Measurements from ENCODE around the gene CACNA2D3.

GRCh38 chr3:54171951-54172350 lies 49.6 kb downstream of the CACNA2D3 start:
- TF ChIP-seq GATA3 (IDR thresholded peaks at IDR 0.05; ENCODE audit: low read depth, low read length), result no peak
- TF ChIP-seq GATA2 (IDR thresholded peaks at IDR 0.05; ENCODE audit: low read depth, low read length), result no peak
